A549 (cell line): ENCODE results near the gene ASF1B. TPM values are rescaled to one million over a fixed set of nuclear protein-coding genes. Genes with fewer than 3 reads are reported as not detected.
A peak's percentile ranks its signal among the peaks of the same experiment; 100 is the strongest.

ENCODE experiments used
- ATAC-seq, 2 experiments: fragments of 200-7000 bp in 1 of 2; fragments of >200 bp in 1 of 2; cut with Nextera tagmentation in 1 of 2; cut with Tn5 transposase in 1 of 2; 3 replicates each; pipeline versions ENCODE4 v1.8.0 to v1.9.1; 2018 to 2020; ENCODE audit warnings: mild to moderate bottlenecking in 1 of 2, moderate library complexity in 1 of 2
- CTCF ChIA-PET: fragments of 300-600 bp; sonication (Branson Sonifier 250); formaldehyde crosslinking; extraction: SDS; loops from one replicate; lab custom pipeline; 2021; ENCODE audit warnings: antibody characterized with exemption, inconsistent platforms; lab: Yijun Ruan, JAX
- POLR2A ChIA-PET: fragments of 350-600 bp; formaldehyde crosslinking; extraction: SDS; loops from one replicate; lab custom pipeline; 2021; ENCODE audit warnings: antibody characterized with exemption, inconsistent platforms; lab: Yijun Ruan, JAX
- DNase-seq, 2 experiments: peaks; one replicate each; pipeline versions ENCODE4 v3.0.0 to v3.0.0-alpha.2; 2011 to 2016; ENCODE audit warnings: low read depth in 1 of 2, low spot score in 1 of 2
- FAIRE-seq: peaks from 2 replicates; lab custom pipeline; 2011; peaks lifted over from hg19 to GRCh38; lab: Jason Lieb, UNC
- H3K27ac ChIP-seq, 2 experiments: fragments of >200 bp; sonication (Bioruptor Twin); formaldehyde crosslinking; 3 replicates each; pipeline ENCODE4 v1.5.1; 2016 to 2017
- H3K4me1 ChIP-seq: fragments of >200 bp; sonication (Bioruptor Twin); formaldehyde crosslinking; 3 replicates; pipeline ENCODE4 v1.6.1; 2016
- H3K4me2 ChIP-seq: fragments of >200 bp; sonication (Bioruptor Twin); formaldehyde crosslinking; 3 replicates; pipeline ENCODE4 v1.6.1; 2016
- H3K4me3 ChIP-seq: fragments of >200 bp; sonication (Bioruptor Twin); formaldehyde crosslinking; 3 replicates; pipeline ENCODE4 v1.5.1; 2016
- H3K9me3 ChIP-seq: fragments of >200 bp; sonication (Bioruptor Twin); formaldehyde crosslinking; 3 replicates; pipeline ENCODE4 v1.6.1; 2016
- CBX8 ChIP-seq: fragments of 200-600 bp; sonication (generic); IDR thresholded peaks from 2 replicates; pipeline ENCODE4 v1.6.1; 2016
- CEBPB ChIP-seq, 2 experiments: fragments of >200 bp in 1 of 2; sonication (Bioruptor Twin) in 1 of 2; formaldehyde crosslinking in 1 of 2; IDR thresholded peaks; 2 replicates each; pipeline ENCODE4 v1.6.1; 2012 to 2016
- CHD2 ChIP-seq: fragments of 150-350 bp; IDR thresholded peaks from 2 replicates; pipeline ENCODE4 v1.6.1; 2014; ENCODE audit warnings: low read length; ENCODE audit not compliant: partially characterized antibody
- E2F6 ChIP-seq: IDR thresholded peaks from 2 replicates; pipeline ENCODE4 v1.6.1; 2012; ENCODE audit warnings: low read depth, borderline replicate concordance
- EHF ChIP-seq: fragments of 250-450 bp; sonication (Bioruptor Pico); IDR thresholded peaks from 2 replicates; pipeline ENCODE4 v1.5.0; 2020; ENCODE audit warnings: mild to moderate bottlenecking
- EP300 ChIP-seq, 2 experiments: fragments of >200 bp; sonication (Bioruptor Twin); formaldehyde crosslinking; IDR thresholded peaks; 2 replicates in 1 of 2; 3 replicates in 1 of 2; pipeline ENCODE4 v1.6.1; 2016 to 2017
- FOSL2 ChIP-seq, 2 experiments: fragments of 450-650 bp in 1 of 2; fragments of >200 bp in 1 of 2; sonication (Bioruptor Twin) in 1 of 2; formaldehyde crosslinking; IDR thresholded peaks; 2 replicates each; pipeline versions ENCODE4 v1.5.0 to v1.6.1; 2016 to 2020; ENCODE audit warnings: mild to moderate bottlenecking in 1 of 2, moderate library complexity in 1 of 2
- JUN ChIP-seq, 2 experiments: fragments of >200 bp; sonication (Bioruptor Twin); formaldehyde crosslinking; IDR thresholded peaks; 2 replicates in 1 of 2; 3 replicates in 1 of 2; pipeline ENCODE4 v1.6.1; 2016 to 2017
- NPAS2 ChIP-seq: fragments of 250-450 bp; sonication (Bioruptor Pico); IDR thresholded peaks from 2 replicates; pipeline ENCODE4 v1.8.0; 2022; ENCODE audit warnings: mild to moderate bottlenecking, moderate library complexity, borderline replicate concordance
- PBX3 ChIP-seq: IDR thresholded peaks from 2 replicates; pipeline ENCODE4 v1.6.1; 2012
- PHF8 ChIP-seq: fragments of 200-600 bp; sonication (generic); IDR thresholded peaks from 2 replicates; pipeline ENCODE4 v1.6.1; 2016; ENCODE audit warnings: low read depth, mild to moderate bottlenecking, antibody characterized with exemption, moderate library complexity, borderline replicate concordance
- POLR2AphosphoS2 ChIP-seq: conservative IDR thresholded peaks from 2 replicates; pipeline ENCODE4 v1.6.1; 2012; ENCODE audit warnings: low read length, improper control_type of control experiment, inconsistent platforms
- RAD21 ChIP-seq, 2 experiments: fragments of >200 bp in 1 of 2; sonication (Bioruptor Twin) in 1 of 2; formaldehyde crosslinking in 1 of 2; IDR thresholded peaks in 1 of 2; conservative IDR thresholded peaks in 1 of 2; 2 replicates in 1 of 2; 3 replicates in 1 of 2; pipeline ENCODE4 v1.6.1; 2012 to 2018; ENCODE audit warnings: inconsistent platforms in 1 of 2
- RCOR1 ChIP-seq: fragments of 150-350 bp; IDR thresholded peaks from 2 replicates; pipeline ENCODE4 v1.6.1; 2014; ENCODE audit warnings: antibody characterized with exemption, low read length, low read depth
- RFX5 ChIP-seq: fragments of 450-650 bp; IDR thresholded peaks from 2 replicates; pipeline ENCODE4 v1.7.1; 2014; ENCODE audit warnings: antibody characterized with exemption, mild to moderate bottlenecking, moderate library complexity
- TFCP2L1 ChIP-seq: fragments of 250-450 bp; sonication (Bioruptor Pico); IDR thresholded peaks from 2 replicates; pipeline ENCODE4 v1.5.0; 2021; ENCODE audit warnings: mild to moderate bottlenecking
- TP53 ChIP-seq: fragments of 250-450 bp; sonication (Bioruptor Pico); IDR thresholded peaks from 2 replicates; pipeline ENCODE4 v1.5.0; 2021; ENCODE audit warnings: mild to moderate bottlenecking, moderate library complexity
- USF2 ChIP-seq: fragments of 450-650 bp; IDR thresholded peaks from 2 replicates; pipeline ENCODE4 v1.6.1; 2014; ENCODE audit warnings: antibody characterized with exemption
- ZNF302 ChIP-seq: fragments of 250-450 bp; sonication (Bioruptor Pico); IDR thresholded peaks from 2 replicates; pipeline ENCODE4 v1.9.0; 2021; ENCODE audit warnings: inconsistent platforms, mild to moderate bottlenecking, moderate library complexity
- WGBS: methylation state at CpG from one replicate; pipeline ENCODE4 v1.1.6; 2017; ENCODE audit errors: missing lambda C conversion rate; 5-methylcytosine and 5-hydroxymethylcytosine counted together
- polyA plus RNA-seq, 4 experiments: library from polyadenylated mRNA; depleted of rRNA in 3 of 4; stranded (reverse); fragments of >200 nt; fragmentation: RNase III in 1 of 4; extraction: RNeasy Plus Mini Kit Qiagen cat#74134 plus additional on column Dnase treatment in 1 of 4; gene quantifications; 2 replicates in 3 of 4; 3 replicates in 1 of 4; pipeline ENCODE4 v1.2.3, GENCODE V29; 2011 to 2017
- TF ChIP-seq, protein P1 (sequence below): fragments of 250-450 bp; sonication (Bioruptor Pico); IDR thresholded peaks from 2 replicates; pipeline ENCODE4 v1.5.0; 2020; ENCODE audit warnings: low read depth, mild to moderate bottlenecking, moderate library complexity
- TF ChIP-seq, protein P2 (sequence below): fragments of >200 bp; sonication (Bioruptor Twin); formaldehyde crosslinking; IDR thresholded peaks from 2 replicates; pipeline ENCODE4 v1.6.1; 2016
- TF ChIP-seq, protein P3 (sequence below): fragments of 200-600 bp; sonication (generic); IDR thresholded peaks from 2 replicates; pipeline ENCODE4 v1.6.1; 2016; ENCODE audit warnings: antibody characterized with exemption, mild to moderate bottlenecking, moderate library complexity

Gene ASF1B
- polyA plus RNA-seq, 2 of the 4 experiments (the other 2 are of a cell fraction): 12.1 to 46.2 TPM

DNA sequence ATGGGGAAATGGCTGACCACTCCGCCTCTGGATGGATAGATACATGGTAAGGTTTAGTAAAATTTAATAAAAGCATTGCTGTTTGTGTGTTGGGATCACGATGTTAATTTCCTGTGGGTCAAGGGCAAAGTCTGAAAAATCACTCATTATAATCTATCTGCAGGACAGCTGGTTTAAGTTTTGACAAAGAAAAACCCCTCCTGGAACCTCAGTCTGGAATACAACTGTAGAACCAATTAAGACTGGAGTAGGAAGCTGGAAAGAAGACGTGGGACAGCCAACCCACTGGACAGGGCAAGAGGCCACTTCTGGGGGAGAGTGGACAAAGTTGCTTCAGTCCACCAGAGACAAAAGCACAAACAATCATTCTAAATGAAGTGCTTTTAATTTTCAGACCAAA, 17.2 kb downstream of the ASF1B start (continued):
- TF ChIP-seq ZNF302 (CRISPR knock-in tag): no peak
- TF ChIP-seq, all 56 proteins: peak for 0

- H3K27ac ChIP-seq: peak overlapping the region; percentile 92 to 96
- FAIRE-seq (no peak), ATAC-seq (peak in 1 of 2 experiments; percentile 2; a peak in 3 of 6 replicates), DNase-seq (no peak)
- ChIA-PET CTCF (interaction anchor here (1.0 to 2.3 kb wide), 2 partner anchors 18 kb away, joined by 4 to 10 read pairs; partner anchors contain the start of gene ASF1B), POLR2A (interaction anchor here (0.6 to 1.3 kb wide), 4 partner anchors 13 to 265 kb away, joined by 3 to 8 read pairs (median 4); partner anchors contain the start of gene ASF1B)
- H3K9me3 ChIP-seq: no peaks in the 10 kb centered on the region
- WGBS: 47% methylated on average over 15 of the region's 61 CpGs
- peaks cover 19% of the 10 kb centered on the region for H3K4me1 ChIP-seq
- peak overlapping the region; percentile 89 for H3K4me2 ChIP-seq
- H3K4me3 ChIP-seq: peak overlapping the region; percentile 50
- no peak for TF ChIP-seq USF2
- 0 out of 5 replicates have a peak, but pooled peaks of 1 of the 2 experiments have one; percentile 32 for TF ChIP-seq JUN (IDR thresholded peaks at IDR 0.05)
- TF ChIP-seq, protein P1, sequence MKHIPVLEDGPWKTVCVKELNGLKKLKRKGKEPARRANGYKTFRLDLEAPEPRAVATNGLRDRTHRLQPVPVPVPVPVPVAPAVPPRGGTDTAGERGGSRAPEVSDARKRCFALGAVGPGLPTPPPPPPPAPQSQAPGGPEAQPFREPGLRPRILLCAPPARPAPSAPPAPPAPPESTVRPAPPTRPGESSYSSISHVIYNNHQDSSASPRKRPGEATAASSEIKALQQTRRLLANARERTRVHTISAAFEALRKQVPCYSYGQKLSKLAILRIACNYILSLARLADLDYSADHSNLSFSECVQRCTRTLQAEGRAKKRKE: 0 out of 2 replicates have a peak, but pooled peaks have one; percentile 17
- TF ChIP-seq PHF8: peak; percentile 39; the same call in 1 of the 2 replicates
- TF ChIP-seq EP300 (IDR thresholded peaks at IDR 0.05): no peak
Measured at GRCh38 chr19:14118165-14119051, 18.0 kb downstream of the ASF1B start.

GRCh38 chr19:14117668-14118164, 18.7 kb downstream of the ASF1B start, which contains the start of gene PRKACA:
PRKACA (minus strand) TSS chr19:14117762; CDS start chr19:14117547, 215 bp downstream.
- POLR2A ChIA-PET: interaction anchor here (0.6 to 1.3 kb wide), 3 partner anchors 14 to 266 kb away, joined by 4 to 8 read pairs (median 5); partner anchors contain the start of gene ASF1B
- DNase-seq: peak; percentile 92 to 97
- peak; percentile 96 to 99 for ATAC-seq
- peak within 1 kb of the TSS; percentile 96 for H3K4me2 ChIP-seq
- no peaks in the 10 kb centered on the region for H3K9me3 ChIP-seq
- WGBS: no CpG with 5 or more reads among the region's 67 CpGs
- TF ChIP-seq PBX3 (peak; percentile 95), EHF (CRISPR knock-in tag) (no peak), RAD21 (conservative IDR thresholded peaks at IDR 0.05 in 1 of 2, IDR thresholded peaks at IDR 0.05 in 1 of 2) (no peak), CEBPB (IDR thresholded peaks at IDR 0.05) (no peak), TFCP2L1 (CRISPR knock-in tag) (no peak), PHF8 (no peak), FOSL2 (IDR thresholded peaks at IDR 0.05) (no peak), FOSL2 (CRISPR knock-in tag; IDR thresholded peaks at IDR 0.05) (no peak), E2F6 (no peak), RCOR1 (no peak), POLR2AphosphoS2 (no peak), TP53 (no peak), RFX5 (0 out of 2 replicates have a peak, but pooled peaks have one; percentile 57), NPAS2 (CRISPR knock-in tag) (no peak), CBX8 (no peak), CHD2 (peak; percentile 48)
- TF ChIP-seq, protein P2, sequence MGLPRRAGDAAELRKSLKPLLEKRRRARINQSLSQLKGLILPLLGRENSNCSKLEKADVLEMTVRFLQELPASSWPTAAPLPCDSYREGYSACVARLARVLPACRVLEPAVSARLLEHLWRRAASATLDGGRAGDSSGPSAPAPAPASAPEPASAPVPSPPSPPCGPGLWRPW: no peak
- TF ChIP-seq, protein P3, sequence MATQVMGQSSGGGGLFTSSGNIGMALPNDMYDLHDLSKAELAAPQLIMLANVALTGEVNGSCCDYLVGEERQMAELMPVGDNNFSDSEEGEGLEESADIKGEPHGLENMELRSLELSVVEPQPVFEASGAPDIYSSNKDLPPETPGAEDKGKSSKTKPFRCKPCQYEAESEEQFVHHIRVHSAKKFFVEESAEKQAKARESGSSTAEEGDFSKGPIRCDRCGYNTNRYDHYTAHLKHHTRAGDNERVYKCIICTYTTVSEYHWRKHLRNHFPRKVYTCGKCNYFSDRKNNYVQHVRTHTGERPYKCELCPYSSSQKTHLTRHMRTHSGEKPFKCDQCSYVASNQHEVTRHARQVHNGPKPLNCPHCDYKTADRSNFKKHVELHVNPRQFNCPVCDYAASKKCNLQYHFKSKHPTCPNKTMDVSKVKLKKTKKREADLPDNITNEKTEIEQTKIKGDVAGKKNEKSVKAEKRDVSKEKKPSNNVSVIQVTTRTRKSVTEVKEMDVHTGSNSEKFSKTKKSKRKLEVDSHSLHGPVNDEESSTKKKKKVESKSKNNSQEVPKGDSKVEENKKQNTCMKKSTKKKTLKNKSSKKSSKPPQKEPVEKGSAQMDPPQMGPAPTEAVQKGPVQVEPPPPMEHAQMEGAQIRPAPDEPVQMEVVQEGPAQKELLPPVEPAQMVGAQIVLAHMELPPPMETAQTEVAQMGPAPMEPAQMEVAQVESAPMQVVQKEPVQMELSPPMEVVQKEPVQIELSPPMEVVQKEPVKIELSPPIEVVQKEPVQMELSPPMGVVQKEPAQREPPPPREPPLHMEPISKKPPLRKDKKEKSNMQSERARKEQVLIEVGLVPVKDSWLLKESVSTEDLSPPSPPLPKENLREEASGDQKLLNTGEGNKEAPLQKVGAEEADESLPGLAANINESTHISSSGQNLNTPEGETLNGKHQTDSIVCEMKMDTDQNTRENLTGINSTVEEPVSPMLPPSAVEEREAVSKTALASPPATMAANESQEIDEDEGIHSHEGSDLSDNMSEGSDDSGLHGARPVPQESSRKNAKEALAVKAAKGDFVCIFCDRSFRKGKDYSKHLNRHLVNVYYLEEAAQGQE: peak; percentile 46; the same call in 1 of the 2 replicates
- TF ChIP-seq, all 56 proteins: peak for 4
- Histone ChIP-seq H3K27ac (peak within 1 kb of the TSS; percentile 92 to 96), H3K4me1 (peaks cover 26% of the 10 kb centered on the region), H3K4me3 (peak within 1 kb of the TSS; percentile 75)
- CTCF ChIA-PET: interaction anchor here (1.0 kb wide), 1 partner anchor 19 kb away, joined by 4 read pairs; the partner anchor contains the start of gene ASF1B
- no peak for FAIRE-seq
